Brain microvascular endothelial cell (primary cell): ENCODE data around the gene IFRD2.

Source experiments
- DNase-seq: peaks from one replicate; pipeline ENCODE4 v3.0.0-alpha.2; 2020
- H3K27ac ChIP-seq: fragments of 250-450 bp; sonication (Bioruptor Pico); 2 replicates; pipeline ENCODE4 v1.5.1; 2020; ENCODE audit warnings: mild to moderate bottlenecking, moderate library complexity
- H3K27me3 ChIP-seq: fragments of 250-450 bp; sonication (Bioruptor Pico); replicated peaks from 2 replicates; pipeline ENCODE4 v1.5.1; 2020; ENCODE audit warnings: mild to moderate bottlenecking
- H3K36me3 ChIP-seq: fragments of 250-450 bp; sonication (Bioruptor Pico); replicated peaks from 2 replicates; pipeline ENCODE4 v1.5.1; 2020; ENCODE audit warnings: mild to moderate bottlenecking
- H3K4me3 ChIP-seq: 2 replicates; pipeline ENCODE4 v1.5.1; 2011; ENCODE audit warnings: low read depth, mild to moderate bottlenecking, control low read depth, low read length, moderate library complexity
- in situ Hi-C: cut with HindIII; loops from 2 replicates; pipeline ENCODE4 v1.10.0; 2017; ENCODE audit warnings: low sequenced_read_pairs, low pct_ligation_motif_present
- TF ChIP-seq, protein P1 (sequence below): IDR thresholded peaks from 2 replicates; pipeline ENCODE4 v1.5.1; 2011; ENCODE audit warnings: low read depth, mild to moderate bottlenecking, moderate library complexity, low read length, control low read depth, inconsistent platforms; ENCODE audit errors: missing control alignments

Gene IFRD2

DNA sequence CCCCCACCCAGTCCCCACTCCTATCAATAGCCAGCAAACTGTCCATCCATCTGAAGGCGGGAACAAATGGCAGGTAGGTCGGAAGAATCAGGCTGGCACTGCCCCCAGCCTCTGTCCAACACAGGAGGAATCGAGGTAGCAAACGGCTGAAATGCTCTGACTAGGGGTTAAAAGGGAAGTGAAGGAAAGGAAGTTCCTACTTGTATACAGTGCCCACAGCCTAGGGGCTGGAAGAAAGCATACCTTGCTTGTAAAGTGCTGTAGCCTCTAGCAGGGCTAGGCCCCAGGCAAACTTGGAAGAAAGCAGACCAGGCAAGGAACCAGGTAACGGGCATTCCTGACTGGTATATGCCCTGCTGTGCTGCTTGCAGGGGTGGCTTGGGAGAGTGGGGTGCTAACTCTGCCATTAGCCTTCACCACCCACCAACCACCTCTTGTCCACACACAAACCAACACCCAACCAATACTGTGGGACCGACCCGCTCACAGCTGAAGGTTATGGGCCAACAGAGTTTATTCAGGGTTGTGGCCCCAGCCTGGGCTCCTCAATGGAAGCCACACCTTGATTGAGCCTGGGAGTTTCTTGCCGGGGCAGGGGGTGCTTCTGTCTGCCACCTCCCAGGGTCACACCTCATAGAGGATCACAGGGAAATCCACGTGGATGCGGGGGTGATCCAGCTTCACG, 33.4 kb upstream of the IFRD2 start:
- Histone ChIP-seq H3K36me3 (peaks cover 17% of the 10 kb centered on the region), H3K27me3 (no peaks in the 10 kb centered on the region), H3K27ac (no peak overlapping the region), H3K4me3 (no peak overlapping the region)
- DNase-seq: no peak
- in situ Hi-C loops: no loop called here
- TF ChIP-seq, protein P1, sequence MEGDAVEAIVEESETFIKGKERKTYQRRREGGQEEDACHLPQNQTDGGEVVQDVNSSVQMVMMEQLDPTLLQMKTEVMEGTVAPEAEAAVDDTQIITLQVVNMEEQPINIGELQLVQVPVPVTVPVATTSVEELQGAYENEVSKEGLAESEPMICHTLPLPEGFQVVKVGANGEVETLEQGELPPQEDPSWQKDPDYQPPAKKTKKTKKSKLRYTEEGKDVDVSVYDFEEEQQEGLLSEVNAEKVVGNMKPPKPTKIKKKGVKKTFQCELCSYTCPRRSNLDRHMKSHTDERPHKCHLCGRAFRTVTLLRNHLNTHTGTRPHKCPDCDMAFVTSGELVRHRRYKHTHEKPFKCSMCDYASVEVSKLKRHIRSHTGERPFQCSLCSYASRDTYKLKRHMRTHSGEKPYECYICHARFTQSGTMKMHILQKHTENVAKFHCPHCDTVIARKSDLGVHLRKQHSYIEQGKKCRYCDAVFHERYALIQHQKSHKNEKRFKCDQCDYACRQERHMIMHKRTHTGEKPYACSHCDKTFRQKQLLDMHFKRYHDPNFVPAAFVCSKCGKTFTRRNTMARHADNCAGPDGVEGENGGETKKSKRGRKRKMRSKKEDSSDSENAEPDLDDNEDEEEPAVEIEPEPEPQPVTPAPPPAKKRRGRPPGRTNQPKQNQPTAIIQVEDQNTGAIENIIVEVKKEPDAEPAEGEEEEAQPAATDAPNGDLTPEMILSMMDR: no peak

DNA sequence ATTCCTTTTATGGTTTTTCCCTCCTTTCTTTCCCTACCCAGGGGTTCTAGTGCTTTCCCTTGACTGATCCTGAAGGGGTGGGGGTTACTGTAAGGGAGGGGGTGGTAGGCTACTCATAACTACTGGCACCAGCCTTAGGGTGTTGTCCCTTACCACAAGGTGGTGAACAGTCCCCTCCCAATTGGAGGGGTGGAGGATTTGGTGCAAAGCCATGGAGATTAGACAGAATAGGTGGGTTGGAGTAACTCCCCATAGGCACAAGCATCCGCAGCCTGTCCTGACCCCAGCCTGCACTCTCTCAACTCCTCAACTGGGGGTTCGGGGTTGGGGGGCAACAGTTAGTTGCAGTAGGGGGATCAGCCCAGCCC, 32.9 kb upstream of the IFRD2 start:
- in situ Hi-C loops: no loop called here
- TF ChIP-seq, protein P1: no peak
- no peaks in the 10 kb centered on the region for H3K27me3 ChIP-seq
- no peak for DNase-seq
- H3K4me3 ChIP-seq: no peak overlapping the region
- peaks cover 12% of the 10 kb centered on the region for H3K36me3 ChIP-seq
- no peak overlapping the region for H3K27ac ChIP-seq

GRCh38 chr3:50324351-50325112, 32.3 kb upstream of the IFRD2 start:
- no peaks in the 10 kb centered on the region for H3K27me3 ChIP-seq
- no peak overlapping the region for H3K27ac ChIP-seq
- H3K4me3 ChIP-seq: no peak overlapping the region
- in situ Hi-C loops: no loop called here
- peak; percentile 72 for DNase-seq
- H3K36me3 ChIP-seq: peaks cover 10% of the 10 kb centered on the region
- TF ChIP-seq, protein P1: peak; percentile 97

DNA sequence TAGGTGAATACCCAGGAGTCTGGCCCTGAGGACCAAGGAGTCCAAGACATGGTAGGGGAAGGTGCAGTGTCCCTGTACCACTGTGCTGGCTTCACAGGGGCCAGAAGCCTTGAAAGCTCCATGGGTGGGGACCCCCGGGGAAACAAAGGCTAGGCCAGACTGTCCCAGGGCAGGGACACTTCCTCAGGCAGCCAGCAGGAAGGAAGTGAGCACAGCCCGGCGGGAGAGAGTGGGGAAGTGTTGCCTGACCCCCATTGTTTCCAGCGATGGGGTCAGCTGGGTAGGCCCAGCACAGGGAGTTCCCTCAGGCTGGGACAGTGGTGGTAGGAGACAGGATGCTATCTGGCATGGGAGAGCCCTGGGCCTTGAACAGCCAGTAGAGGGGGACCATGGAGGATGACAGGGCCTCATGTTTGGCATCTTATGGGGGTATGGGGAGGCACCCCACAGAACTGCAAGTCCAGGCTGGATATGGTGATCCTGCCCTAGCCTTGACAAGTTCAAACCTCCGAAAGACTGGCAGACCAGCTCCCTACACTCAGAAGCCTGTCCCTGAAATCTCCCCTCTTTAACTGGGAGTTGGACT, 31.5 kb upstream of the IFRD2 start:
- no peak for DNase-seq
- H3K36me3 ChIP-seq: peaks cover 8% of the 10 kb centered on the region
- in situ Hi-C loops: no loop called here
- no peak overlapping the region for H3K4me3 ChIP-seq
- H3K27ac ChIP-seq: no peak overlapping the region
- no peaks in the 10 kb centered on the region for H3K27me3 ChIP-seq
- TF ChIP-seq, protein P1: peak; percentile 8

DNA sequence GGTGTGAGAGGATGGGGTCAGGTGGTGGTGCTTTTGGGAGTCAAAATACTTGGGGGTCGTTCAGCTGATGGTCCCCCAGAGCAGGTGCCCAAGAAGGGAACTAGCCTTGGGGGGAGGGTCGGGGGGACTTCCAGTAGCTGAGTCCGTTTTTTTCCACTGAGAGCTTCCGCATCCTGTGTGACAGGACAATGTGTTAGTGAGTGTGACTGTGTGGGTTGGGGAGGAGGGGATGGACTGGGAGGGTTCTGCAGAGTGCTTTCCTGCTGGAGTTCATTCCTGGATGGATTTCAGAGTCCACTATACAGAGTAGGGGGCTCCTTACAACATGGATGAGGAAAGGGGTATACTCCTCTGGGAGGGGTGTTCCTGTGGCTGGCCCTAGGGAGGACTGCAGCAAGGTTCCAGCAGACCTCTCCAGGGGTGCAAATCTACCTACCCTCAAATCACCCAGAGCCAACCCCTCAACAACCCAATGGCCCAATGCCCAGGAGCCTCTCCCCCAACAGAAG, 30.9 kb upstream of the IFRD2 start:
- in situ Hi-C loops: no loop called here
- no peak for DNase-seq
- Histone ChIP-seq H3K27ac (no peak overlapping the region), H3K4me3 (no peak overlapping the region), H3K27me3 (no peaks in the 10 kb centered on the region), H3K36me3 (peaks cover 10% of the 10 kb centered on the region)
- TF ChIP-seq, protein P1: no peak
